Astrocyte of the cerebellum (primary cell): Measurements from ENCODE around the gene LGMN.

Source experiments
- DNase-seq: peaks from one replicate; pipeline ENCODE4 v3.0.0-alpha.2; 2011; ENCODE audit warnings: low read depth
- H3K4me3 ChIP-seq: 2 replicates; pipeline ENCODE4 v1.5.1; 2011; ENCODE audit warnings: mild to moderate bottlenecking, low read depth, low read length, moderate library complexity
- in situ Hi-C: cut with HindIII; loops from 2 replicates; pipeline ENCODE4 v1.10.0; 2017; ENCODE audit warnings: low sequenced_read_pairs
- TF ChIP-seq, protein P1 (sequence below): IDR thresholded peaks from 2 replicates; pipeline ENCODE4 v1.5.1; 2012; ENCODE audit warnings: low read length, low read depth, moderate library complexity, mild to moderate bottlenecking; ENCODE audit errors: missing control alignments

The LGMN gene

DNA sequence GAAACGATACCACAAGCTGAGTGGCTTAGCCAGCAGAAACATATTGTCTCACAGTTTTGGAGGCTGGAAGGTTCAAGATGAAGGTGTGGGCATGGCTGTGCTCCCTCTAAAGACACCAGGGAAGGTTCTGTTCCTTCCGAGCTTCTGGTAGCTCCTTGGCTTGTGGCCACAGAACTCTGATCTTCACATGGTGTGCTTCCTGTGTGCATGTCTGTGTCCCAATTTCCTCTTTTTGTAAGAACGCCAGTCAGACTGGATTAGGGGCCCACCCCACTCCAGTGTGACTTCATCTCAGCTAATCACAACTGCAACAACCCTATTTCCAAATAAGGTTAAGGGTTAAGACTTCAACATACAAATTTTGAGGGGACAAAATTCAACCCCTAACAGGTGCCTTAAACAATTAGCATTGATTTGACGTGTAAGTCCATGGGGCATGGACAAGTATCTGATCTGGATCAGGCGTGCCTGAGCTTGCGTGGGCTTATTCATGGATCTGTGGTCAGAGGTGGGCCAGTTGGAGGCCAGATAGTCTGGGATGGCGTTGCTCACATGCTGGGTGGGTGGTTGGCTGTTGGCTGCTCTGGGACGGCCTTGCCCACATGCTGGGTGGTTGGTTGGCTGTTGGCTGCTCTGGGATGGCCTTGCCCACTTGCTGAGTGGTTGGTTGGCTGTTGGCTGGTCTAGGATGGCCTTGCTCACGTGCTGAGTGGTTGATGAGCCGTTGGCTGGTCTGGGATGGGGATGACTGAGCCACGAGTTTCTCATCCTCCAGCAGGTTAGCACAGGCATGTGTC, 88.5 kb downstream of the LGMN start:
- no peak for DNase-seq
- H3K4me3 ChIP-seq = no peak overlapping the region
- TF ChIP-seq, protein P1, sequence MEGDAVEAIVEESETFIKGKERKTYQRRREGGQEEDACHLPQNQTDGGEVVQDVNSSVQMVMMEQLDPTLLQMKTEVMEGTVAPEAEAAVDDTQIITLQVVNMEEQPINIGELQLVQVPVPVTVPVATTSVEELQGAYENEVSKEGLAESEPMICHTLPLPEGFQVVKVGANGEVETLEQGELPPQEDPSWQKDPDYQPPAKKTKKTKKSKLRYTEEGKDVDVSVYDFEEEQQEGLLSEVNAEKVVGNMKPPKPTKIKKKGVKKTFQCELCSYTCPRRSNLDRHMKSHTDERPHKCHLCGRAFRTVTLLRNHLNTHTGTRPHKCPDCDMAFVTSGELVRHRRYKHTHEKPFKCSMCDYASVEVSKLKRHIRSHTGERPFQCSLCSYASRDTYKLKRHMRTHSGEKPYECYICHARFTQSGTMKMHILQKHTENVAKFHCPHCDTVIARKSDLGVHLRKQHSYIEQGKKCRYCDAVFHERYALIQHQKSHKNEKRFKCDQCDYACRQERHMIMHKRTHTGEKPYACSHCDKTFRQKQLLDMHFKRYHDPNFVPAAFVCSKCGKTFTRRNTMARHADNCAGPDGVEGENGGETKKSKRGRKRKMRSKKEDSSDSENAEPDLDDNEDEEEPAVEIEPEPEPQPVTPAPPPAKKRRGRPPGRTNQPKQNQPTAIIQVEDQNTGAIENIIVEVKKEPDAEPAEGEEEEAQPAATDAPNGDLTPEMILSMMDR = no peak
- in situ Hi-C loops = no loop called here

DNA sequence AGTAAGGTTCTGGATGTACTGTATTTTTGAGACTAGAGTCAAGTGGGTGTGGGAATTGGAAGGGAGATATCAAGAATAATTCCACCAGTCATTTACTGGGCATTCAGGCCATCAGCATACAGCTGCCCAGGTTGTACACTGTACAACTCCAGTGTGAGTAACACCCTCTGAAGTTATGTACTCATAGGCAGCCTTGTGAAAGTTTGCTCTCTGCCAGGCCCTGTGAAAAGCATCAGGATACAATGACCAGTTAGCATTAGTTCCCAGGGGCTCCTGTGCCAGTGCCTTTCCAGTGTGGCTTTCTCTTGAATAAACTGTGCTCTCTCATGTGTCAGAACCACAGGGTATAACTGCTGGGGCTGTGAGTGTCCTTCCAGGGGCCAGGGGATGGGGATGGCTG, 89.7 kb downstream of the LGMN start:
- no peak overlapping the region for H3K4me3 ChIP-seq
- in situ Hi-C loops = no loop called here
- TF ChIP-seq, protein P1 = no peak
- DNase-seq = no peak

DNA sequence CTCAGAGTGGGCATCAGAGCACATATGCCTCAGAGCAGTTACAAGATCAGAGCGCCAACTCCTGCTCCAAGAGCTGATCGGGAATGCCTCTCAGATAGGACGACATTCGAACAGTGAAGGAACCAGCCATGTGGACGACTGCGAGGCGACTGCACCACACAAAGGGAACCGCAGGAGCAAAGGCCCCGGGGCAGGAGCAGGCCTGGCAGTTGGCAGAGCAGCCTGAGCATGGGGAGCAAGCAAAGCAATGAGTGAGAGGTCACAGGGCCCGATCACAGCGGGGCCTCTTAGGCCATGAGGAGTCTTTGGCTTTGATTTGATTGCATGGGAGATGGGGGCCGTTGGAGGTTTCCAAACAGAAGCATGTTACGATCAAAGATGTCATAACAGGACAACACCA, 90.3 kb downstream of the LGMN start:
- TF ChIP-seq, protein P1 = no peak
- no peak for DNase-seq
- H3K4me3 ChIP-seq = no peak overlapping the region
- in situ Hi-C loops = no loop called here

DNA sequence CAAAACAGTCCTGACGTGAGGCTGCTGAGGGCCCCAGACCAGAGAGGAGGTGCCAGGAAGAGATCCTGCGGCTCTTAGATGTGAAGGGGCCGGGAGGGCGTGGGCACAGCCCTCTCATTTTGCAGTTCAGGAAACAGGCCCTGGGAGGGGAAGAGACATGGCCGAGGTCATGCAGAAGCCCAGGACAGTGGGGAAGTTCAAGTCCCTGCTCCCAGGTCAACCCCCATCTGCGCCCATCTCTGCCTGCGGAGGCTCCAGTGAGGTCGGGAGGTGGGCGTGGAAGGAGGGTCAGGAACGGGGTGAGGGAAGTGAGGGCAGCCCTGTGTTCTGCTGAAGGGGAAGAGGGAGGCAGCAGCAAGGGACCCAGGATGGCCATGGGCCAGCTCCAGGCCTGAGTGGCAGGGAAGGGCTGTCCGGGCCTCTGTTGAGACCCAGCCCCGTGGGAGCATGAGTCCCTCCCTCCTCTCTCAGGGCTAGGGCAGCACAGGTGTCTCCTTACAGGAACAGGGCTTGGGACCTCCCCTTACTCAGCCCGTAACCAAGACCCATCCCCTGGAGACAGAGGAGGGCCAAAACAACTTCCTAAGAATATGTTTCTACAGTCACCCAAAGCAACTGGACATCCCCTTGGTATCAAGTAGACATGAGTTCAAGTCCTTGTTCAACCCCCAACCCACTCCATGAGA, 90.8 kb downstream of the LGMN start:
- no peak for DNase-seq
- in situ Hi-C loops = no loop called here
- TF ChIP-seq, protein P1 = no peak
- no peak overlapping the region for H3K4me3 ChIP-seq

DNA sequence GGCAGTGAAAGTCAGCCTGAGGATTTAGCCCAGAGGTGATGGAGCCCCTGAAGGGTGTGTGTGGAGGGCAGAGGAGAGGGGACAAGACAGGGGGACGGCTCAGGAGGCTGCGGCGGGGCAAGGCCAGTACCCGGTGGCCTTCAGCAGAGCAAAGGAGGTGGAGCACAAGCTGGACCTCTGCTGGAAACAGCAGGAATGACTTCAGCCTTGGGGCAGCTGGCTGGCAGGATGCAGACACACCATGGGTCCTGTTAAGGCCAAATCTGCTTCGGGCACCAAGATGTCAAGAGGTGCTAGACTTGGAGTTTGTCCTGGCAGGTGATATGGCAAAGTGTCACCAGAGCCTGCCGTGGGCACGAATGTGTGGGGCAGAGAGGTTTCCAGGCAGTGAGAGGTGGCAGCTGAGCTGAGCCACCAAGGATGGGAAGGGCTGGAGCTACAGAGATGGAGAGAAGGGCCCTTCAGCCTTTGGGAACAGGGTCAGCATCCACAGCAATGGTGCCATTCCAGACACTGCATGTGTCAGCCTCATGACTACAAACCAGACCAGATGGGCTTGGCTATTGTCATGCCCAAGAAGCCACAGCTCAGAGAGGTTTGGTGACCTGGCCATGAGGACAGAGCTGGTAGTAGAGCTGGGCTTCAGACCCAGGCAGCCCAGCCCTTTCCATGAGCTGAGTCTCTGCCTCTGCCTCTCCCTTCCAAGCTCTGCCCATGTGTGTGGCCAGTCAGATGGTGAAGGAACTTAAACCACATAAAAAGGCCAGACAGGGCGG, 91.9 kb downstream of the LGMN start:
- H3K4me3 ChIP-seq = no peak overlapping the region
- DNase-seq = no peak
- TF ChIP-seq, protein P1 = no peak
- in situ Hi-C loops = no loop called here

DNA sequence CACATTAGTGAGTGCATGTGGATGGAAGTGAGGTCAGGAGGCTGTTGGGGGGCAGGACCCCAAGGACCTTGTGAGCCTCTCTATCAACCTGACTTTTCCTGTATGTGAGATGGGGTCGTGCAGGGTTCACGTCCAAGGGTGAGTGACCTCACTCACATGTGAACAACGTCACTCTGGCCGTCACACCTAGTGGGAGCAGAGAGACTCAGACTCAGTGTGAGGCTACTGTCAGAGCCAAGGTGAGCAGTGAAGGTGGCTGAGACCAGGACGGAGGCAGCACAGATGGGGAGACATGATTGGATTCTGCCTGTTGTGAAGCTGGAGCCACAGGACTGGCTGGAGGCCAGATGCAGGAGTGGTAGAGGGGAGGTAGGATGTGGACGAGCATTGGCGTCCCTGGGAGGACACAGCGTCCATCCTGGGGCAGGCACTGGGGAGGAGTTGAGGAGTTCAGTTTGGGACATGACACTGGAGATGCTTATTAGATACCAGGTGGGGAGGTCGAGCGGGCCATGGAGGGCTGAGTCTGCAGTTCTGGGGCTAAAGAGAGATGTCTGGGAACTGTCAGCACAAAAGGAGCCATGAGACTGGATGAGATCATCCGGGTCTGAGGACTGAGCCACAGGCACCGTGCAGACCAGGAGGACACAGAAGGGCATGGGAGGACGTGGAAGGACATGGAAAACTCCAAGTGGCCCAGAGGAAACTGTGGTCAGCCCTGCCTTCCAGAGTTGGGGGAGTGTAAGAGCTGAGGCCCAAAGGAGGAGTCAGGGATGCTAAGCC, 92.8 kb downstream of the LGMN start:
- DNase-seq = no peak
- H3K4me3 ChIP-seq = no peak overlapping the region
- in situ Hi-C loops = no loop called here
- TF ChIP-seq, protein P1 = no peak
